Measurements from ENCODE around the gene FBXO21.
"Not testable (repeated sequence)": the region's sequence is repeated elsewhere in the genome, so short reads cannot be mapped to it uniquely, and the experiment has no call there.

FBXO21 gene

DNA sequence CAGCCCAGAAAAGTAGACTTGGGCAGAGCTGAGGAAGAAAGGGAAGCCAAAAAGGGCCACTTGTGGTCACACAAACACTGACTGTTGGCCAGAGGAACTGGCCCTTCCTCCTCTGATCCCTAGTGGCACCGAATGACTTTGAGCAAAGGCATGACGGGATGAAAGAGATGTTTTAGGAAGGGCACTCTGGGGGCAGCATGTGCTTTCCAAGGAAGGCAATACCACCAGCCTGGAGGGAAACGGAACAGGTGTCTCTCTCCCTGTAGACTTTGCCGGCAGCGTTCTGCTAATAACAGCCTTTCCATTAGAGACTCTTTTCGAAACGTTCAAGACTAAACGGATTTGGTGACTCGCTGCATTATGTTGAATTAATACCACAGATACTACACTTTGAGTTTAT, 12.3 kb upstream of the FBXO21 start:
- DNase-seq (ENCODE audit: low read depth in 4 of 4, low spot score in 1 of 4), result no peak

DNA sequence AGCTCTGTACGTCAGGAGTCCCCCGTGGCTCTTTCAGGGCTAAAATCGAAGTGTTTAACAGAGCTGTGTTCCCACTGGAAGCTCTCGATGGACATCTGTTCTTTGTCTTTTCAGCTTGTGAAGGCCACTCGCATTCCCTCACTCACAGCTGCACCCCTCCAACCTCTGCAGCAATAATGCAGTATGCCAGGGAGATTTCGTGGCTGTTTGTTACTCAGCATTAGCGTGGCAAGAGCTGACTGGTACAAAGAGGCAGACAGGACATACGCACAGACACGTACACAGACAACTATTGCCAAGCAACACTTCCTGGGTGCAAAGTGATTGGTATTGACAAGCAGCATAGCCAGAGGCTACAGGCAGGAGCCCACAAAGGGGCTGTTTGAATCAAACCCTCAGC, 11.8 kb upstream of the FBXO21 start:
- DNase-seq (ENCODE audit: low read depth in 4 of 4, low spot score in 1 of 4), result no peak

DNA sequence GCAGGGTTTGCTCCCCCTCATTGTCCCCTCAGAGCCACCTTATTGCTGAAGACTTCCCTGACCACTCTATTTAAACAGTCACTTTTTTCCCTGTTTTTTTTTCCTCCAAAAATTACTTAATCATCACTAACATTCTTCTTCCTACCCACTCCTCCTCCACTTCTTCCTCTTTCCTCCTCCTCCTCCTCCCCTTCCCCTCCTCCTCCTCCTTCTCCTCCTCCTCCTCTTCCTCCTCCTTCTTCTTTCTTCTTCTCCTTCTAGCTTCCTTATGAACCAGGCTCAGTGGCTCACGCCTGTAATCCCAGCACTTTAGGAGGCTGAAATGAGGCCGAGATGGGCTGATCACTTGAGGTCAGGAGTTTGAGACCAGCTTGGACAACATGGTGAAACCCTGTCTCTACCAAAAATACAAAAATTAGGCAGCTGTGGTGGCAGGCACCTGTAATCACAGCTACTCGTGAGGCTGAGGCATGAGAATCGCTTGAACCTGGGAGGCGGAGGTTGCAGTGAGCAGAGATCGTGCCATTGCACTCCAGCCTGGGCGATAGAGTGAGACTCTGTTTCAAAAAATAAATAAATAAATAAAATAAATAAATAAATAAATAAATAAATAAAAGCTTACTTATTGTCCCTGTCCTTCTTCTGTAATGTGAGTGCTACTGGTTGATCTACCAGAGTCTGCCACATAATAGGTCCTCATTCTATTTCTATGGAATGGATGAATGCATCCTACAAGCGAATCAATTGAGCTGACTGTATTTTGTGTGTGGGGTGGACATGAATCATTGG, 9.9 kb upstream of the FBXO21 start:
- not testable (repeated sequence) for DNase-seq (ENCODE audit: low read depth in 4 of 4, low spot score in 1 of 4)

DNA sequence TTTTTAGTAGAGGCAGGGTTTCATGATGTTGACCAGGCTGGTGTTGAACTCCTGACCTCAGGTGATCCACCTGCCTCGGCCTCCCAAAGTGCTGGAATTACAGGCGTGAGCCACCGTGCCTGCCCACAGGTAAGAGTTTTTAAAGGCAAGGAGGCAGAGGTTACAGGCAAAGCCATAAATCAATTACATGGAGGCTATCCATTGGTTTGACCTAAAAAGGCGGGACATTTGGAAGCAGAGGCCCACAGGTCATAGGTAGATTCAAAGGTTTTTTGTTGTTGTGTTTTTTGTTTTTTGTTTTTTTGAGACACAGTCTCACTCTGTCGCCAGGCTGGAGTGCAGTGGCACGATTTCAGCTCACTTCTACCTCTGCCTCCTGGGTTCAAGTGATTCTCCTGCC, 6.1 kb upstream of the FBXO21 start:
- not testable (repeated sequence) for DNase-seq (ENCODE audit: low read depth in 4 of 4, low spot score in 1 of 4)

DNA sequence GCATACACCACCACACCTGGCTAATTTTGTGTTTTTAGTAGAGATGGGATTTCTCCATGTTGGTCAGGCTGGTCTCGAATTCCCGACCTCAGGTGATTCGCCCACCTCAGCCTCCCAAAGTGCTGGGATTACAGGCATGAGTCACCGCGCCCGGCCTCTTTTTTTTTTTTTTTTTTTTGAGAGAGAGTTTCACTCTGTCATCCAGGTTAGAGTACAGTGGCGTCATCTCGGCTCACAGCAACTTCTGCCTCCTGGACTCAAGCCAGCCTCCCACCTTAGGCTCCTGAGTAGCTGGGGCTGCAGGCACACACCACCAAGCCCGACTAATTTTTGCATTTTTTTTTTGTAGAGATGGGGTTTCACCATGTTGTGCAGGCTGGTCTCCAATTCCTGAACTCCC, 4.8 kb upstream of the FBXO21 start:
- DNase-seq (ENCODE audit: low read depth in 4 of 4, low spot score in 1 of 4), result not testable (repeated sequence)

DNA sequence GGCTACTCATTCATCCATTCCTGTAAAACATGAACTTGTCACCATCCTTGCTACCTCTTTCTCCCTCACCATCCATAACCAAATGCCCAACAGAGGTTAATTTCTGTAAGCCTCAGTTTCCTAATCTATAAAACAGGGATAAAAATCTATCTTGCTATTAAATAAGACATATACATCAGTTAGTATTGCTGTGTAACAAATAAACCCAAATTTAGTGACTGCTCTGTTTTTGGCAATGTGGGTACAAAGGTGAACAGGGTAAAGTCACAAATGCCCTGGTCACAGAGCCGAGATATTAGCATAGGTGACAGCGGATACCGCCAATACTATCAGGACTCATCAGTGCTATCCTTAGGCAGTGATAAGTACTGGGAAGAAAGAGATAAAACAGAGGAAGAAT, 3.6 kb upstream of the FBXO21 start:
- DNase-seq (ENCODE audit: low read depth in 4 of 4, low spot score in 1 of 4), result no peak

DNA sequence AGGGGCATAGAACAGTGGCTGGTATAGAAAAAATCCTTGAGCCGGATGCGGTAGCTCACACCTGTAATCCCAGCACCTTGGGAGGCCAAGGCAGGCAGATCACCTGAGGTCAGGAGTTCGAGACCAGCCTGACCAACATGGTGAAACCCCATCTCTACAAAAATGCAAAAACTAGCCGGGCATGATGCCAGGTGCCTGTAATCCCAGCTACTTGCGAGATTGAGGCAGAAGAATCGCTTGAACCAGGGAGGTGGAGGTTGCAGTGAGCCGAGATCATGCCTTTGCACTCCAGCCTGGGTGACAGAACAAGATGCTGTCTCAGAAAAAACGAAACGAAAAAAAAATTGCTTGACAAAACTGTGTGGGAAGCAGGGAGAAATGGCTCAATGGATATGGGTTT, 2.3 kb upstream of the FBXO21 start:
- not testable (repeated sequence) for DNase-seq (ENCODE audit: low read depth in 4 of 4, low spot score in 1 of 4)

DNA sequence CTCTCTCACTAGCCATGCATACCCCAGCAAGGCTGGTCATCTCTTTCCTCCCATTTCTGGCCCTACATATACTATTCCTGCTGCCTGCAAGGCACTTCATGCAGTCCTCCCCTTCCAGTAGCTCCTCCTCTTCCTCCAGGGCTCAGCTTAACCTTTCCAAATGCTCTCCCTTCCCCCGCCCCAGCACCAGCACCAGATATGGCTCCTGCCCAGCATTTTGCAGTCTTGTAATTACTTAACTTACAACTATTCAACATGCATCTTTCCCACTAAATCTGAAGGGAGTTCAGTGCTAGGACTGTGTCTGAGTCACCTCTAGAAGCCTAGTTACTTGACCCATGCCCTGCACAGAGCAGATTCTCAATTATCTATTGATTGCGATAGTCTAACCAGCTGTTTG, 1.8 kb upstream of the FBXO21 start:
- no peak for DNase-seq (ENCODE audit: low read depth in 4 of 4, low spot score in 1 of 4)

DNA sequence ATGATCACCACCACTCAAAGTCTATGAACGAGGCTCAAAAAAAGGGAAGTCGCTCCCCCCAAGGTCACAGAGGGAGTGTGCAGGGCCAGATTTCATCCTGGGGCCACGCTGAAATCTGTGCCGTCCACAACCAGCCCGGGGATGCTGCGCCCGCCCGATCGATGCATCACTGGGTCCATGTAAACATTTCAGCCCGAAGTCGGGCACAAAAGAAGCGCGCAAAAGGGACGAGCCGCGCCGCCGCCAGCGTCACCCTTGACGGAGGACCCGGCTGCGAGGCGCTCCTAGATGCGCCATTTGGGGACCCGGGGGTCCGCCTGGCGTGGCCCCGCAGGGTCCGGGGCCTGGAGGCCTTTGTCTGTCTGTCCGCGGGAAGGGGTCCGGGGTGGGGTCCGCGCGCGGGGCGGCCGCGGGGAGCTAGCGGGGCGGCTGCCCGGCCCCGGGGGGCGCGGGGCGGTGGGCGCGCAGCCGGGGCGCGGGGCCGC, 503 bp downstream of the FBXO21 start:
- DNase-seq (ENCODE audit: low read depth in 4 of 4, low spot score in 1 of 4), result peak in 3 of 4 experiments; percentile 5 to 12 (median 6)

DNA sequence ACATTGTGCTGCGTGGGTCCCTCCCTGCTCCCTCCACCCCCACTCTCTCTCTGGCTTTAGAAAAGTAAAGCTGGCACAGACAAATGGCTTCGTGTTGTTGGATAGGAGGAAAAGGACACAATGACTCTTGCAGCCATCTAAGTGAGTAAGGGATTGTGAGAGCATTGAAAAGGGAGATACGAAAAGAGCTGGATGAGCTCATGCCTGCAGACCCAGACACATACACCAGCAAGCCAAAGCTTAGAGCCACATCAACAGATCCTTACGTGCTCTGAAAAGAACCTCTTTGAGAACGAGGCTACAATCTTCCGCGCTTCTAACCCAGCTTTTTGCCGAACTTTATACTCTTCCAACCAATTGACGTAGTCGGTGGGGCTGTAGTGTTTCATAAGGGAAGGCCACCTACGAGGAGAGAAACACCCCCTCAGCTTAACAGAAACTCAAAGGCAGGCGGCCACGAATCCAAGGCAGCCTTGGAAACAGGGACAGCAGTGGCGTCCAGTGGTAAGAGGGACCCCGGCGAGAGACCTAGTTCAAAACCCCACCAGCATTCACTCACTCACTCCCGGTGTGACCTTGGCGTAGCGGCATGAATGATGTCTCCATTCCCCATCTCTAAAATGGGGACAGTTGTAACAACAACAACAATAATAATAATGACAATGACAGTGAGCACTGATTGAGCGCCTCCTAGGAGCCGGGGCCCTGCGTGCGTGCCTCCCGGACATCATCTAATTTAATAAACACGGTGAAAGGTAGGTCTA, 1.1 kb downstream of the FBXO21 start:
- DNase-seq (ENCODE audit: low read depth in 4 of 4, low spot score in 1 of 4), result no peak

DNA sequence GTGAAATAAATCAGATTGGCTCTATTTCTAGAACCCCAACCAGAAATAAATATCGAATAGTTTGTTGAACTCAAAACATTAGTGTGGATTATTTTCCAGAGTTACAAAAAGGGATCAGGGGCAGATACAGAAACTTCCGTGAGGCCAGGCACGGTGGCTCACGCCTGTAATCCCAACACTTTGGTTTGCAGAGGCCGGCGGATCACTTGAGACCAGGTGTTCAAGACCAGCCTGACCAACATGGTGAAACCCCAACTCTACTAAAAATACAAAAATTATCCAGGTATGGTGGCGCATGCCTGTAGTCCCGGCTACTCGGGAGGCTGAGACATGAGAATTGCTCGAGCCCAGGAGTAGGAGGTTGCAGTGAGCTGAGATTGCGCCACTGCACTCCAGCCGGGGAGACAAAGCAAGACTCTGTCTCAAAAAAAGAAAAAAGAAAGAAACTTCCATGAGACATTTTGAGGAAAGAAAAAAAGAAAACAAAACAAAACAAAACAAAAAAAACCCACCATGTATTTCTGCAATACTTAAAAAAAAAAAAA, 2.1 kb downstream of the FBXO21 start:
- no peak for DNase-seq (ENCODE audit: low read depth in 4 of 4, low spot score in 1 of 4)

DNA sequence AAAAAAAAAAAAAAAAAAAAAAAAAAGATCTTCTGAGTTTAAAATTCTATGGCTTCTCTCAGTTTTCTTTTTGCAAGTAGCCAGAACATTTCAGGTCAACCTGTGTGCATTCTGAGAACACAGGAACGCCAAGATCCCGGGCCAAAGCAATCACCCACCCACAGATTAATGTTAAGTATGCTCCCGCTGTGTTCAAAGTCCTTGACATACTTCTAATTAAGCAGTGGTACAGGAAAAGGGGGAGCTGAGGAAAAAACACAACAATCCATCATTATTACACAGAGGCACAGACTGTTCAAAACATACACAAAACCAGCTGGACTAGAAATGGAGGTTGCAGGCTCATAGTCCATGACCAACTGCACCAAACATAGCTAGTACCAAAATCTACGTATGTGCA, 2.8 kb downstream of the FBXO21 start:
- no peak for DNase-seq (ENCODE audit: low read depth in 4 of 4, low spot score in 1 of 4)

DNA sequence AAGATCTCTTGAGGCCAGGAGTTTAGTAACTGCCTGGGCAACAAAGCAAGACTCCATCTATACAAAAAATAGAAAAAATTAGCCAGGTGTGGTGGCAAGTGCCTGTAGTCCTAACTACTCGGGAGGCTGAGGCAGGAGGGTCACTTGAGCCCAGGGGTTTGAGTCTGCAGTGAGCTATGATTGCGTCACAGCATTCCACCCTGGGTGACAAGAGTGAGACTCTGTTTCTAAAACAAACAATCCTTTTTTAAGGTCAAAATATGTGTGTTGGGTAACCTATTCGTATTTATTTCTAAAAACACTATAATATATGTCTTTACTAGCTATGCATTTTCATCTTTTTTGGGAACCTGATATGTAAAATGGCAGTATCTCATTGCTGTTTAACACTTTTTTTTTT, 7.4 kb downstream of the FBXO21 start:
- no peak for DNase-seq (ENCODE audit: low read depth in 4 of 4, low spot score in 1 of 4)

DNA sequence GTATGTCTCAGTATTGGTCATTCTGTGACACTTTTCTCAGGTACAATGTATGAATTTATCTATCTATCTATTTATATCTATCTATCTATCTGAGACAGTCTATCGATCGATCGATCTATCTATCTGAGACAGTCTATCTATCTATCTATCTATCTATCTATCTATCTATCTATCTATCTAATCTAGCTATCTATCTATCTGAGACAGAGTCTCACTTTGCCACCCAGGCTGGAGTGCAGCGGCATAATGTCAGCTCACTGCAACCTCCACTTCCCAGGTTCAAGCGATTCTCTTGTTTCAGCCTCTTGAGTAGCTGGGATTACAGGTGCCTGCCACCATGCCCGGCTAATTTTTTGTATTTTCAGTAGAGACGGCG, 8.8 kb downstream of the FBXO21 start:
- DNase-seq (ENCODE audit: low read depth in 4 of 4, low spot score in 1 of 4), result not testable (repeated sequence)

DNA sequence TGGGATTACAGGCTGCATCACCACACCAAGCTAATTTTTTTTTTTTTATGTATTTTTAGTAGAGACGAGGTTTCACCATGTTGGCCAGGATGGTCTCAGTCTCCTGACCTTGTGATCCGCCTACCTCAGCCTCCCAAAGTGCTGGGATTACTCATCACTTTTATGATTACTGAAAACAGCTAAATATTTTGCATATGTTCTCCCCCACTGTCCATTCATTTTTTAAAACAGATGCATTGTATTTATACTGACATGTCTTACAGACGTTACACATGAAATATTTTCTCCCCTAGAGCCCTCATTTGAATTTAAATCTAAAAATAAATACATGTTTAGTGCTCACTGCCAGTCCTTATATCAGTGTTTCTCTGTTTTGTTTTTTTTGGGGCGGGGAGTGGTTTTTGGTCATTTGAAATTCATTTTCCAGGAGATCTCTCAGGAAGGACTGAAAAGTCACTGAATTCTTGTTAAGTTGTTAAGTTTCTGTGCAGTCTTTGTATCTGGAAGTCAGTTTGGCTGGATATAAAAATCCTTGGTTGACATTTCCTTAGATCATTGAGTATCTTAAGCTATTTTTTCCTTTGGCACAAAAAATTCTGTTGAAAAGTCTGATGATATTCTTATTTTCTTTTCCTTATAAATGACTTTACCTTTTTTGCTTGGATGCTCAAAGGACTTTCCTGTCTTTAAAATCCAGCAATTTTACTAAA, 9.4 kb downstream of the FBXO21 start:
- DNase-seq (ENCODE audit: low read depth in 4 of 4, low spot score in 1 of 4), result no peak

DNA sequence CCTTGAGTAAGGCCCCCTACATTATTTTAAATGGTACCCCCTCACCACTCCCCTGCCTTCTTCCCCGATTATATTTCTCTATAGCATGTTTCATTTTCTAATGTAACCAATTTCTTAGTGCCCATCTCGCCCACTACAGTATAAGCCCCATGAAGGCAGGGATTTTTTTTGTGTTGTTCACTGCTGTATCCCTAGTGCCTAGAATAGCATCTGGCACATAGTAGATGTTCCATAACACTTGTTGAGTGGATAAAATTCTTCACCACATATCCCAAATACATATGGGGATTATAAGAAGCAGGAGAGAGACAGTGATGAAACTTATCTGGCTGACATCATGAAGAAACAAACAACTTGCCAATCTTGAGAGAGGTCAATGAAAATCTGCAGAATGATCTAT, 11.5 kb downstream of the FBXO21 start:
- no peak for DNase-seq (ENCODE audit: low read depth in 4 of 4, low spot score in 1 of 4)

DNA sequence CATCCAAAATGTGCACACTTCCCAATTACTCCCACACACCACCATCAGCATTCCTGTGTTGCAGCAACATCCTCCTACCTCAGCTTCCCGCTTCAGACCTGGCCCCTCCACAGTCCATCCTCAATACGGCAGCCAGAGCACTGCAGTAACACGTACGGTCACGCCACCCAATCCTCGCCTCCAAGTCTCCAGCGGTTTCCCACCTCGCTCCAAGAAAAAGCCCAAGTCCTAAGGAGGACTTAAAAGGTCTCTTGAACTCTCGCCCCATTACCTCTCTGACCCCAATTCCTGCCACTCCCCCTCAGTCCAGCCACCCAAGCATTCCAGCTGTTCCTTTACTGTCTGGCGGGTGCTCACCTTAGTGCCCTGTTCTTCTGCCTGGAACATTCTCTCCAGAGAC, 12.0 kb downstream of the FBXO21 start:
- DNase-seq (ENCODE audit: low read depth in 4 of 4, low spot score in 1 of 4), result no peak

DNA sequence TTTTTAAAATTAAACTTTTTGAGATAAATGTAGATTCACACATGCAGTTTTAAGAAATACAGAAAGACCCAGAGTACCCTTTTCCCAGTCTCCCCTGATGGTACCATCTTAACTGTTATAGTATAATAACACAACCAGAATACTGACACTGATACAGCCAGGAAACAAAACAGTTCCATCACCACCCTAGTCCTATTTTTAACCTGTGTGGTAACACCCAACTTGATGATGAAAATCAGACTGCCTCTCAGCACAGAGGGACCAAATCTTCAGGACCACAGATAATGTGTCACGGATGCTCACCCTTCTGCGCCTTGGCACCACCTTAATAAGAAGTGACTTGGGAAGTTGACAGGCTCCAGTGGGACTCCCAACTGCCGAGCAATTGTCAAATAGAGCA, 18.1 kb downstream of the FBXO21 start:
- no peak for DNase-seq (ENCODE audit: low read depth in 4 of 4, low spot score in 1 of 4)

DNA sequence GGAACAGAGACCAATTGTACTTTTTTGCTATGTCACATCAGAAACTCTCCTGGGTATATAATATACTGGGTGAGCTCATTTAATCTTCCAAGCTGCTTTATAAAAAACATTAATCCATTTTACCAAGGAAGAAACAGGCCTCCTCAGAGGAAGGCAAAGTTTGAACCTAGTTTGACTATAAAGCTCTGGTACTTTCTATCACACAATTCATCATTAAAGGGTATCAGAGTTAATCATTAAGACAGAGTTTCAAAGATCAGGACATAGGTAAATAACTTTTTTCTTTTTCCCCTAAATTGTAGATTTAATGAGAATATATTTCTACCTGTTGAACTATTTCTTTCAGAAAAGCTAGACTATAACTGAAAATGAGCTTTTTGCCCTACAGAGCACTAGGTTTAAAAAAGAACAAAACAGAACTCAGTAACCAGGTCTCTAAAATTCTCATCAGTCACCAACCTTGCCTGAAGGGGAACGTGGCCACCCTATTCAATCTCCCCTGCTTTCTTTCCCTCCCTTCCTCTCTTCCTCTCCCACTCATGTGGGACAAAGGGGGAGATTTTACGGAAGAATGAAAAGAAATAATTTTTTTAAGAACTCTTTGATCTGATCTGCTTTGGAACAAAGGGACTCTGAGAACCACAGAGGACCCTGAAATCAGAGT, 18.6 kb downstream of the FBXO21 start:
- no peak for DNase-seq (ENCODE audit: low read depth in 4 of 4, low spot score in 1 of 4)

DNA sequence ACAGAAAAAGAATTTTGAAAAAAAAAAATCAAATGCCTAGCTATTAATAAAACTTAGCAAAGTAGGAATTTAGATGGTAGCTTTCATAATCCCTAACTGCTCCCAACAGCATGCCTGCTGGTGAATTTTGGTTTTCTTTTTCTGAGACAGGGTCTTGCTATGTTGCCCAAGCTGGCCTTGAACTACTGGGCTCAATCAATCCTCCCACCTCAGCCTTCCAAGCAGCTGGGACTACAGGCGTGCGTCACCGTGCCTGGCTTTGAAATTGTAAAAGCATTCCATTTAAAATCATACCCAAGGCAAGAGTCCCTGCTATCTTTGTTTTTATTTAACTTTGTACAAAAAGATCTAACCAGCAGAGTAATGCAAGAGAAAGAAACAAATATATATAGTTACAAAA, 20.7 kb downstream of the FBXO21 start:
- no peak for DNase-seq (ENCODE audit: low read depth in 4 of 4, low spot score in 1 of 4)

DNA sequence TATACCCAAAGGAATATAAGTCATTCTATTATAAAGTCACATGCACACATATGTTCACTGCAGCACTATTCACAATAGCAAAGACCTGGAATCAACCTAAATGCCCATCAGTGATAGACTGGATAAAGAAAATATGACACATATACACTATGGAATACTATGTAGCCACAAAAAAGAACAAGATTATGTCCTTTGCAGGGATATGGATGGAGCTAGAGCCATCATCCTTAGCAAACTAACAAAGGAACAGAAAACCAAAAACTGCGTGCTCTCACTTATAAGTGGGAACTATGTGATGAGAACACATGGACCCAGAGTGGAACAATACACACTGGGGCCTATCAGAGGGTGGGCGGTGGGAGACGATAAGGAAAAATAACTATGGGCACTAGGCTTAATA, 21.3 kb downstream of the FBXO21 start:
- no peak for DNase-seq (ENCODE audit: low read depth in 4 of 4, low spot score in 1 of 4)

Measured in stimulated activated CD4-positive, alpha-beta T cell treated with anti-CD3 and anti-CD28 coated beads, Interleukin-1b, Interleukin-23, amount 100 ng/mL, for 24 hours (primary cell).